NT2/D1 (cell line): ENCODE results near the gene TENM4.
"Not testable (repeated sequence)": the region's sequence is repeated elsewhere in the genome, so short reads cannot be mapped to it uniquely, and the experiment has no call there.

Source experiments
- DNase-seq: peaks from one replicate; pipeline ENCODE4 v3.0.0-alpha.2; 2011; ENCODE audit warnings: low read depth, low spot score
- H3K27me3 ChIP-seq: 2 replicates; pipeline ENCODE4 v1.6.0; 2011; ENCODE audit warnings: mild to moderate bottlenecking; ENCODE audit not compliant: insufficient read length, insufficient read depth
- H3K36me3 ChIP-seq: 2 replicates; pipeline ENCODE4 v1.6.1; 2011; ENCODE audit warnings: mild to moderate bottlenecking, low read length, mixed read lengths; ENCODE audit not compliant: insufficient read depth, insufficient read length
- H3K4me1 ChIP-seq: 2 replicates; pipeline ENCODE4 v1.5.1; 2011; ENCODE audit not compliant: insufficient read depth, insufficient read length
- H3K4me3 ChIP-seq: 2 replicates; pipeline ENCODE4 v1.5.1; 2011; ENCODE audit warnings: low read depth; ENCODE audit not compliant: insufficient read length
- H3K9ac ChIP-seq: 2 replicates; pipeline ENCODE4 v1.6.0; 2011; ENCODE audit warnings: low read depth; ENCODE audit not compliant: insufficient read length
- H3K9me3 ChIP-seq: 2 replicates; pipeline ENCODE4 v1.5.1; 2011; ENCODE audit warnings: mild to moderate bottlenecking, low read length; ENCODE audit not compliant: insufficient read depth
- SUZ12 ChIP-seq: IDR thresholded peaks from 2 replicates; pipeline ENCODE4 v1.6.1; 2011; ENCODE audit not compliant: insufficient read length, insufficient read depth; ENCODE audit errors: extremely low read depth
- YY1 ChIP-seq: IDR thresholded peaks from 2 replicates; pipeline ENCODE4 v1.6.1; 2011; ENCODE audit not compliant: insufficient read length, insufficient read depth
- ZNF274 ChIP-seq: IDR thresholded peaks from 2 replicates; pipeline ENCODE4 v1.6.1; 2011; ENCODE audit warnings: mild to moderate bottlenecking, low read depth, low read length

Gene TENM4

DNA sequence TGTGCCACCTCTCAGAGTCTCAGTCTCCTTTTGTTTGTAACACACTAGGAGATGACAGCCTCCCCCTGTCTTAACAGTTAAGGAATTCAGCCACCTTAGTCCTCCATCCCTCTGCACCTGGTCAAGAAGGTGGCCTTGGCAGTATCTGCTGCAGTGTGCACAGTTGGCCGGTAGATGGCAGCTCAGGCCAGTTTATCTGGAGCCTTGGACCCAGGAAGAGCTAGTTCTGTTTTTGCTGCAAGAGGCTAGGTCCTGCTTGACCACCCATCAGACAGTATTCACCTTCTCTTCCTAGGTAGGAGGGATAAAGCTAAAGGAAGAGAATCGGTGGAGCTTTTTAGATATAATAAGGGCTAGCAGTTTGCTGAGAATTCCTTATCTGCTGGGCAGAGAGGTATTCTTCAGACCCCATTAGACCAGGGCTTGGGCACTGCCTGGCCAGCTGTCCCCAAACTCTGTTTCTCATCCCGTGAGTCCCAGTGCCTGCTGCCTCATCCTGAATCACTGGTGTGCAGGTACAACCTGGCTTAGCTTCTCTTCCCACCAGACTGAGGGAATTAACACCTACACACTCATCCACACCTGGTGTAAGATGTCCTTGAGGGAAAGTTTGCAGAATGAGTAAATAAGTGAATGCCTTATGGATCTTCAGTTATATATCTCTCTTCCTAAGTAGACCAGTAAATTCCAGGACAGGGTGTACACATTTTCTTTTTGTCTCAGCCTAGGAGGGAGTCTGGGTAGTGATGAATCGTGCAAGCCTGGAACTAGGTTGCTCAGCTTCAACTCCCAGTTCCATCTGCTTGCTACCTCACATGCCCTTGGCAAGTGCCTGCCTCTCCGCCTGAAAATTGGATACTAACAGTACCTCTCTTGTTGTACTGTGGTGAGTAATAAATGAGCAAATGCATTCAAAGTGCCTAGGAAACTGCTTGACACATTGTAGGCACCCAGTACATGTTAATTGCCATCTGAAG lies 795.3 kb downstream of the TENM4 start:
- DNase-seq, result peak; percentile 78
- H3K9ac ChIP-seq, result no peak overlapping the region
- H3K36me3 ChIP-seq, result no peaks in the 10 kb centered on the region
- H3K4me1 ChIP-seq, result no peaks in the 10 kb centered on the region
- peaks cover 2% of the 10 kb centered on the region for H3K27me3 ChIP-seq
- no peak for TF ChIP-seq YY1
- no peak for TF ChIP-seq ZNF274
- no peak for TF ChIP-seq SUZ12
- no peaks in the 10 kb centered on the region for H3K9me3 ChIP-seq
- H3K4me3 ChIP-seq, result no peak overlapping the region

DNA sequence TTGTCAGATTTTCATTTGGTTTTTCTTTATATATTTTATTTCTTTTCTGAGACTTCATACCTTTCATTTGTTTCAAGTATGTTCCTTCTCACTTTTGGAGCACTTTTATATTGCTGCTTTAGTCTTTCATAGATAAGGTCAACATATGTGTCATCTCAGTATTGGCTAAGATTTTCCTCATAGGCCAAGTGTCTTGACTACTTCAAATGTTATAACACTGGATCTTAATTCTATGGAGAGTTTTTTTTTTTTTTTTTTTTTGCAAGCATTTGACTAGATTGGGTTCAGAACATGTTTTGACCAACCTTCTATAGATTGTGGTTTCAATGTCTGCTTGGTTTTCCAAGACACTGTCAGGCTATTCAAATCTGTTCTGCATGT lies 797.2 kb downstream of the TENM4 start:
- DNase-seq, result no peak
- Histone ChIP-seq H3K9ac (no peak overlapping the region), H3K27me3 (peaks cover 2% of the 10 kb centered on the region), H3K36me3 (no peaks in the 10 kb centered on the region), H3K9me3 (peaks cover 5% of the 10 kb centered on the region; the same call in 1 of the 2 replicates), H3K4me3 (no peak overlapping the region), H3K4me1 (no peaks in the 10 kb centered on the region)
- TF ChIP-seq YY1, result no peak

DNA sequence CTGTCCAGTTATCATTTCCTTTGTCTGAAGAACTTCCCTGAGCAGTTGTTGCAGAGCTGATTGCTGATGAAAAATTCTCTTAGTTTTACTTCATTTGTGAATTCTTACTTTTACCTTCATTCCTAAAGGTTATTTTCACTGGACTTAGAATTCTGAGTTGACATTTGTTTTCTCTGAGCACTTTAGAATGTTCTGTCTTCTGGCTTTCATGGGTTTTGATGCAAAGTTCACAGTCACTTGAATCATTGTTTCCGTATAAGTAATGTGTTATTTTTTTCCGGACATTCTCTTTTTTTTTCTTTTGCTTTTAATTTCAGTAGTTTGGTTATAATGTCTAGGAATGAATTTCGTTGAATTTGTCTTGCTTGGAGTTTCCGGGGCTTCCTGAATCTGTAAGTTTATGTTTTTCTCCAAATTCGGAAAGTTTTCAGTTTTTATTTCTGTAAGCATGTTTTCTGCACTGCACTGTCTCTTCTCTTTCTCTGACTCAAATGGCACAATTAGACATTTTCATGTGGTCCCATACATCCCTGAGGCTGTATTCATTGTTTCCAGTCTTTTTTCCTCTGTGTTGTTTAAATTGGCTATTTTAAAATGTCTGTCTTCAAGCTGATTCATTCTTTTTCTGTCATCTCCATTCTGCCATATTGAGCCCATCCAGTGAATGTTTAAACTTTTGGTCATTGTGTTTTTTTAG lies 797.7 kb downstream of the TENM4 start:
- no peaks in the 10 kb centered on the region for H3K36me3 ChIP-seq
- H3K9me3 ChIP-seq, result peaks cover 7% of the 10 kb centered on the region; the same call in 1 of the 2 replicates
- no peak overlapping the region for H3K4me3 ChIP-seq
- H3K4me1 ChIP-seq, result no peaks in the 10 kb centered on the region
- TF ChIP-seq YY1, result no peak
- TF ChIP-seq SUZ12, result no peak
- TF ChIP-seq ZNF274, result no peak
- DNase-seq, result no peak
- H3K9ac ChIP-seq, result no peak overlapping the region
- peaks cover 2% of the 10 kb centered on the region for H3K27me3 ChIP-seq

DNA sequence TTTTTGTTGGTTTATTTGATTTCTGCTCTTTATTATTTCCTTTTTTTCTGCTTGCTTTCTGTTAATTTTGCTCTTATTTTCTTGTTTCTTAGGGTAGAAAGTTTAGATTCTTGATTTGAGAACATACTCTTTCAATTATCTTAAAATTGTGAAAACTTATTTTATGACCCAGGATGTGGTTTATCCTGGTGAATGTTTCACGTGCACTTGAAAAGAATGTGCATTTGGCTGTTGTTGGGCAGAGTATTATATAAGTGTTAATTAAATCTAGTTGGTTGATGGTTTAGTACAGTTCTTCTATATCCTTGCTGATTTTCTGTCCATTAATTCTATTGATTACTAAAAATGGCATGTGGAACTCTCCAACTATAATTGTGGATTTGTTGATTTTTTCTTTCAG lies 799.3 kb downstream of the TENM4 start:
- no peaks in the 10 kb centered on the region for H3K4me1 ChIP-seq
- H3K9me3 ChIP-seq, result peaks cover 7% of the 10 kb centered on the region; the same call in 1 of the 2 replicates
- peaks cover 2% of the 10 kb centered on the region for H3K27me3 ChIP-seq
- H3K9ac ChIP-seq, result no peak overlapping the region
- no peak for DNase-seq
- H3K36me3 ChIP-seq, result no peaks in the 10 kb centered on the region
- TF ChIP-seq SUZ12 (no peak), YY1 (no peak), ZNF274 (no peak)
- no peak overlapping the region for H3K4me3 ChIP-seq

DNA sequence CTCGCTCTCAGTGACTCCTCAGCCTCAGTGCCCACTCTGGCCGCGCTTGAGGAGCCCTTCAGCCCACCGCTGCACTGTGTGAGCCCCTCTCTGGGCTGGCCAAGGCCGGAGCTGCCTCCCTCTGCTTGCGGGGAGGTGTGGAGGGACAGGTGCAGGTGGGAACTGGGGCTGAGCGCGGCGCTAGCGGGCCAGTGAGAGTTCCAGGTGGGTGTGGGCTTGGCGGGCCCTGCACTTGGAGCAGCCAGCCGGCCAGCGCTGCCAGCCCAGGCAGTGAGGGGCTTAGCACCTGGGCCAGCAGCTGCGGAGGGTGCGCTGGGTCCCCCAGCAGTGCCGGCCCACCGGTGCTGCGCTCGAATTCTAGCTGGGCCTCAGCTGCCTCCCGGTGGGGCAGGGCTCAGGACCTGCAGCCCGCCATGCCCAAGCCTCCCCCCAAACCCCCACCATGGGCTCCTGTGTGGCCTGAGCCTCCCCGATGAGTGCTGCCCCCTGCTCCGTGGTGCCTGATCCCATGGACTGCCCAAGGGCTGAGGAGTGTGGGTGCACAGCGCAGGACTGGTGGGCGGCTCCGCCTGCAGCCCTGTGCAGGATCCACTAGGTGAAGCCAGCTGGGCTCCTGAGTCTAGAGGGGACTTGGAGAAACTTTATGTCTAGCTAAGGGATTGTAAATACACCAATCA lies 802.0 kb downstream of the TENM4 start:
- no peak overlapping the region for H3K9ac ChIP-seq
- no peak for DNase-seq
- H3K9me3 ChIP-seq, result peaks cover 7% of the 10 kb centered on the region; the same call in 1 of the 2 replicates
- no peaks in the 10 kb centered on the region for H3K4me1 ChIP-seq
- TF ChIP-seq YY1, result no peak
- TF ChIP-seq SUZ12, result no peak
- TF ChIP-seq ZNF274, result no peak
- no peak overlapping the region for H3K4me3 ChIP-seq
- H3K36me3 ChIP-seq, result no peaks in the 10 kb centered on the region
- H3K27me3 ChIP-seq, result no peaks in the 10 kb centered on the region

DNA sequence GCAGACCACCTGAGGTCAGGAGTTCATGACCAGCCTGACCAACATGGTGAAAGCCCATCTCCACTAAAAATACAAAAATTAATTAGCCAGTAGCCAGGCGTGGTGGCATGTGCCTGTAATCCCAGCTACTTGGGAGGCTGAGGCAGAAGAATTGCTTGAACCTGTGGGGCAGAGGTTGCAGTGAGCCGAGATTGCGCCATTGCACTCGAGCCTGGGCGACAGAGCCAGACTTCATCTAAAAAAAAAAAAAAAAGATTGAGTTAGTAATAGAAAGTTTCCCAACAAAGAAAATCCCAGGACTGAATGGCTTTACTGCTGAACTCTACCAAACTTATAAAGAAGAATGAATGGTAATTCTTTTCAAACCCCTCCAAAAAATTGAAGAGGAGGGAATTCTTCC lies 803.3 kb downstream of the TENM4 start:
- H3K36me3 ChIP-seq, H3K9ac ChIP-seq, H3K27me3 ChIP-seq, H3K4me3 ChIP-seq, DNase-seq, H3K9me3 ChIP-seq, H3K4me1 ChIP-seq: not testable (repeated sequence)

DNA sequence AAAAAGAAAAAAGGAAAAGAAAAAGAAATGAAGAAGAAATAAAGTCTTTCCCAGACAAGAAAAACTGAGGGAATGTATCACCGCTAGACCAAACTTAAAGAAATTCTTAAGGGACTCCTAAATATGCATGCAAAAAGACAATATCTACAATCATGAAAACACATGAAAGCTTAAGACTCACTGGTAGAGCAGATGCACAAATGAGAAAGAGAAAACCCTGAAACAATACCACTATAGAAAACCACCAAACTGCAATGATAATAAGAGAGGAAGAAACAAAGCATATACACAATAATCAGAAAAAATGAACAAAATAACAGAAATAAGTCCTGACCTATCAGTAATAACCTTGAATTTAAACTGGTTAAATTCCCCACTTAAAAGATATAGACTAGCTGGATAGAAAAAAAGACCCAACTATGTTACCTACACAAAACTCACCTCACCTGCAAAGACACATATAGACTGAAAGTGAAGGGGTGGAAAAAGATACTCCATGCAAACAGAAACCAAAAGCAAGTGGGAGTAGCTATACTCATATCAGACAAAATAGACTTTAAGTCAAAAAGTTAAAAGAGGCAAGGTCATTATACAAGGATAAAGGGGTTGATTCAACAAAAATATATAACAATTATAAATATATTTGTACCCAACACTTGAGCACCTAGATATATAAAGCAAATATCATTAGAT lies 804.9 kb downstream of the TENM4 start:
- DNase-seq, result no peak
- Histone ChIP-seq H3K36me3 (no peaks in the 10 kb centered on the region), H3K4me3 (no peak overlapping the region), H3K27me3 (no peaks in the 10 kb centered on the region), H3K9ac (no peak overlapping the region), H3K4me1 (no peaks in the 10 kb centered on the region), H3K9me3 (peaks cover 10% of the 10 kb centered on the region; the same call in 1 of the 2 replicates)
- TF ChIP-seq SUZ12 (no peak), ZNF274 (no peak), YY1 (no peak)
